Heart left ventricle (tissue), 13 donors: Measurements from ENCODE around the gene METTL18.

Source experiments
- POLR2A ChIP-seq, 2 donors: fragments of 450-650 bp; IDR thresholded peaks; one replicate each; pipeline ENCODE4 v1.6.1; 2017; ENCODE audit warnings: antibody characterized with exemption in 2 of 2, mild to moderate bottlenecking in 2 of 2, moderate library complexity in 2 of 2
- TF ChIP-seq, protein P1 (sequence below), 12 donors: fragments of 200-600 bp; sonication (generic) in 4 of 12; IDR thresholded peaks; one replicate each; pipeline versions ENCODE4 v1.5.0 to v1.8.0; 2018 to 2022; ENCODE audit warnings: antibody characterized with exemption in 12 of 12, mild to moderate bottlenecking in 5 of 12
- donor health status: ischemic (EF 13 %, LVEDD 7.1; RV severe dilation, severe dysfunction).
- donor health status: DM: no; HTN: yes; CAD: no.
- donor health status: DM: no; HTN: no; CAD: no.
- donor health status: ischemic (EF 25% LVEDD 6.9; RV normal size, moderate dysfunction).
- donor health status: ischemic (EF 25% LVEDD 5.7; RV mildly dilated, moderate dysfunction).
- donor health status: ischemic (EF 35%, LVEDD 5.7; RV mildly dilated, moderate dysfunction).
- donor health status: nonischemic (EF 11% LVEDD 7.7; RV severe dilation, severe dysfunction).
- donor health status: DM: yes; HTN: yes; CAD: no.
- donor health status: PGD.
- donor health status: ischemic (EF 29% LVEDD 5.4; RV normal size, mild dysfunction).
- donor health status: nonischemic (EF 23%, LVEDD 6.1; RV moderate dilation, normal function).

DNA sequence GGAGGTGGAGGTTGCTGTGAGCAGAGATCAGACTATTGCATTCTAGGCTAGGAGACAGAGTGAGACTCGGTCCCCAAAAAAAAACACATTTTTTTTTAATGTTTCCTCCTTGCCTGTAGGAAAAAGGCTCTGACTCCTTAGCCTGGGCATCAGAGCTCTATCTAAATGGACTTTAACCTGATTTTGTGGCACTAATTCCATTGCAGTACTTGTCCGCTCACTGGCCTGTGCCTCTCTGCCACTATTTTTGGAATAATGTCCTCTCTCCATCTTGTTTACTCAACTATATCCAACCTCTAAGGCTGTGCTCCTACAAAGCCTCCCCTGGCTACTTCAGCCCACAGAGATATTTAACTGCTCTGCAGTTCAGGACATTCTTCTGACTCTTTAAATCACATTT is 26.5 kb downstream of the METTL18 start:
- TF ChIP-seq, protein P1, sequence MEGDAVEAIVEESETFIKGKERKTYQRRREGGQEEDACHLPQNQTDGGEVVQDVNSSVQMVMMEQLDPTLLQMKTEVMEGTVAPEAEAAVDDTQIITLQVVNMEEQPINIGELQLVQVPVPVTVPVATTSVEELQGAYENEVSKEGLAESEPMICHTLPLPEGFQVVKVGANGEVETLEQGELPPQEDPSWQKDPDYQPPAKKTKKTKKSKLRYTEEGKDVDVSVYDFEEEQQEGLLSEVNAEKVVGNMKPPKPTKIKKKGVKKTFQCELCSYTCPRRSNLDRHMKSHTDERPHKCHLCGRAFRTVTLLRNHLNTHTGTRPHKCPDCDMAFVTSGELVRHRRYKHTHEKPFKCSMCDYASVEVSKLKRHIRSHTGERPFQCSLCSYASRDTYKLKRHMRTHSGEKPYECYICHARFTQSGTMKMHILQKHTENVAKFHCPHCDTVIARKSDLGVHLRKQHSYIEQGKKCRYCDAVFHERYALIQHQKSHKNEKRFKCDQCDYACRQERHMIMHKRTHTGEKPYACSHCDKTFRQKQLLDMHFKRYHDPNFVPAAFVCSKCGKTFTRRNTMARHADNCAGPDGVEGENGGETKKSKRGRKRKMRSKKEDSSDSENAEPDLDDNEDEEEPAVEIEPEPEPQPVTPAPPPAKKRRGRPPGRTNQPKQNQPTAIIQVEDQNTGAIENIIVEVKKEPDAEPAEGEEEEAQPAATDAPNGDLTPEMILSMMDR (IDR thresholded peaks at IDR 0.05): no peak
- no peak for TF ChIP-seq POLR2A (IDR thresholded peaks at IDR 0.05)
